Sigmoid colon (tissue), 7 donors: ENCODE data around the gene FAM186B. TPM values are rescaled to one million over a fixed set of nuclear protein-coding genes. Genes with fewer than 3 reads are reported as not detected.

Experiments used
- DNase-seq: peaks from one replicate; pipeline ENCODE4 v3.0.0-alpha.2; 2019
- H3K27ac ChIP-seq, 4 donors: fragments of 200-600 bp; sonication (generic); one replicate each; pipeline ENCODE4 v1.5.1; 2016 to 2019; ENCODE audit warnings: mild to moderate bottlenecking in 1 of 4
- H3K27me3 ChIP-seq, 3 donors: fragments of 200-600 bp; sonication (generic); one replicate each; pipeline ENCODE4 v1.5.1; 2019; ENCODE audit warnings: mild to moderate bottlenecking in 1 of 3
- H3K36me3 ChIP-seq, 4 donors: fragments of 200-600 bp; sonication (generic); one replicate each; pipeline ENCODE4 v1.5.1; 2016 to 2019
- H3K4me1 ChIP-seq, 4 donors: fragments of 200-600 bp; sonication (generic); one replicate each; pipeline ENCODE4 v1.5.1; 2017 to 2019
- H3K4me3 ChIP-seq, 4 donors: fragments of 200-600 bp; sonication (generic); one replicate each; pipeline ENCODE4 v1.5.1; 2017 to 2019; ENCODE audit warnings: mild to moderate bottlenecking in 2 of 4, moderate library complexity in 1 of 4
- H3K9me3 ChIP-seq, 4 donors: fragments of 200-600 bp in 3 of 4; sonication (generic) in 3 of 4; one replicate each; pipeline versions ENCODE4 v1.5.1 to v1.6.1; 2013 to 2019
- CTCF ChIP-seq, 4 experiments: fragments of 450-650 bp in 3 of 4; fragments of 200-600 bp in 1 of 4; IDR thresholded peaks; one replicate each; pipeline ENCODE4 v1.5.1; 2016 to 2019; ENCODE audit warnings: antibody characterized with exemption in 4 of 4, mild to moderate bottlenecking in 3 of 4, moderate library complexity in 2 of 4
- EP300 ChIP-seq, 4 donors: sonication (generic); formaldehyde crosslinking; IDR thresholded peaks; one replicate each; pipeline ENCODE4 v1.6.1; 2017; ENCODE audit warnings: antibody characterized with exemption in 4 of 4
- POLR2A ChIP-seq, 2 donors: fragments of 450-650 bp; IDR thresholded peaks; one replicate each; pipeline ENCODE4 v1.6.1; 2016; ENCODE audit warnings: antibody characterized with exemption in 2 of 2, mild to moderate bottlenecking in 2 of 2, moderate library complexity in 2 of 2
- POLR2AphosphoS5 ChIP-seq, 4 donors: sonication (generic); formaldehyde crosslinking; IDR thresholded peaks; one replicate each; pipeline ENCODE4 v1.6.1; 2017; ENCODE audit warnings: antibody characterized with exemption in 4 of 4
- WGBS, 2 donors: extraction: QIAGEN DNeasy Blood & Tissue Kit; methylation state at CpG; one replicate each; pipeline ENCODE4 v1.1.7; 2013; 5-methylcytosine and 5-hydroxymethylcytosine counted together
- intact Hi-C: fragments of 100-400 bp; cut with DNase I; formaldehyde crosslinking; loops from one replicate; pipeline ENCODE4 v1.15.1; 2023
- polyA plus RNA-seq, 3 donors: library from polyadenylated mRNA; stranded (reverse); fragments of 200-250 nt; gene quantifications; one replicate each; pipeline ENCODE4 v1.2.3, GENCODE V29; 2013
- small RNA-seq, 3 donors: library from RNA; depleted of rRNA; stranded (forward); fragments of <200 nt; gene quantifications; one replicate each; pipeline ENCODE3, GENCODE V24; 2016
- total RNA-seq, 4 donors: library from RNA; depleted of rRNA; stranded (reverse); fragments of >200 nt; gene quantifications; one replicate each; pipeline ENCODE4 v1.1.0, GENCODE V29; 2016
- donor health status: healthy with polysubstance abuse.
- donor health status: Bipolar disorder and iron deficiency.
- donor health status: healthy.

Gene FAM186B
- total and polyA plus RNA-seq, 7 donors: 0.16 to 0.54 (median 0.22) TPM; not detected in 4

DNA sequence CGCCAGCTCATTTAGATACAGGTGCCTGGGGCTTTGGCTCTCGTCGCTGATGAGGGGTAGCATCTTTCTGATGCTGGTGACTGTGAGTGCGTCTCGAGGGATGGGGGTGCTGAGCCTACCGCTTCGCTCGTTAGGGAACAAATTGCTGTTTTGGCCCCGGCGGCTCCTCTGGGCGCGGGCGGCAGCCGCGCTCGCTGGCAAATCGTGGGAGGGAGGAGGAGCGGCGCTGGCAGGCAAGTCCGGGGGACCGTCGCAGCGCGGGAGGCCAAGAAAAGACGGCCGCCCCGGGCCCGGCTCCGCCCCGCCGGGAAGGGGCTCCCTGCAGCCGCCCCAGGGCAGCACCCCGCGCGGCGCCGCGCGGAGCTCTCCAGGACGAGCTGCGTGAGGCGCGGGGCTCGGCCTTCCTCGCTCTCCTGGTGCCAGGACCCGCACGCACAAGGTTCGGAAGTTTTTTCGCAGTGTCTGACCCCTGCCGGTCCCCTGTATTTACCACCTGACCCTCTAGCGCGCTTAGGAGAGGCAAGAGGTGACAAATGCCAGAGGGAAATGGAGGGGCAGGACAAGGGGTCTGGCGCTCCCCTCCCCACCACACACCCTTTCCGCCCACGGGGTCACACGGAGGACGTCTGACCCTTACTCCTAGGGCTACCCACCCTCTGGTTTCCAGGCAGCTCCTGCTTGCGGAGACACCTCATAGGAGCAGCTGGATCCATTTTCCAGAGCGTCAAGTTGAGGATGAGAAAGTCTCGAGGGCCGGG lies 67.5 kb downstream of the FAM186B start:
- H3K27ac ChIP-seq: no peak overlapping the region
- TF ChIP-seq POLR2A (IDR thresholded peaks at IDR 0.05): no peak
- no peak for TF ChIP-seq EP300 (IDR thresholded peaks at IDR 0.05)
- no peak for TF ChIP-seq POLR2AphosphoS5 (IDR thresholded peaks at IDR 0.05)
- no peak for TF ChIP-seq CTCF (IDR thresholded peaks at IDR 0.05)
- peaks cover 25 to 66% (median 39%) of the 10 kb centered on the region in 3 donors for H3K27me3 ChIP-seq
- 1% methylated on average over 61 of the region's 61 CpGs for WGBS, 2 donors
- H3K36me3 ChIP-seq: no peaks in the 10 kb centered on the region
- no peaks in the 10 kb centered on the region for H3K9me3 ChIP-seq
- peaks cover 0 to 23% (median 18%) of the 10 kb centered on the region in 4 donors for H3K4me1 ChIP-seq
- H3K4me3 ChIP-seq: peak overlapping the region; percentile 9 to 54 (median 48)
- peak; percentile 56 for DNase-seq
- intact Hi-C loops: no loop called here

Small RNAs within 50 kb of the gene (small RNA-seq; reads per million reads assigned to genes)
- 0 reads per million in 3 donors for gene HIGD1AP9
- 0 reads per million in 3 donors for gene POLR2KP1
- 0 reads per million in 3 donors for gene RNU6-834P

Other genes starting within 250 kb of the FAM186B start
- 10 to 100 TPM; 10.3 to 32.1 (median 13.4) TPM for gene SPATS2, start 238.2 kb downstream of the FAM186B start, total RNA-seq
- gene SPATS2, start 238.2 kb downstream of the FAM186B start, polyA plus RNA-seq: 10 to 100 TPM in 2 of 3 donors, 1 to 10 TPM in 1; 6.9 to 13.8 (median 11.0) TPM
- under 1 TPM in 2 of 4 donors, not detected in 2; 0.14 to 0.83 TPM for gene KCNH3, start 66.6 kb downstream of the FAM186B start, total RNA-seq
- under 1 TPM in 1 of 3 donors, not detected in 2; 0.36 TPM for gene KCNH3, start 66.6 kb downstream of the FAM186B start, polyA plus RNA-seq
- 10 to 100 TPM; 33.6 to 59.3 (median 48.0) TPM for gene MCRS1, start 37.5 kb downstream of the FAM186B start, total RNA-seq
- gene MCRS1, start 37.5 kb downstream of the FAM186B start, polyA plus RNA-seq: 10 to 100 TPM; 43.8 to 61.0 (median 46.0) TPM
- gene PRPF40B, start 17.9 kb upstream of the FAM186B start, total RNA-seq: 10 to 100 TPM; 13.3 to 27.5 (median 21.0) TPM
- 10 to 100 TPM in 1 of 3 donors, 1 to 10 TPM in 2; 1.4 to 11.3 (median 3.6) TPM for gene PRPF40B, start 17.9 kb upstream of the FAM186B start, polyA plus RNA-seq
- gene FMNL3, start 101.8 kb upstream of the FAM186B start, total RNA-seq: 10 to 100 TPM in 2 of 4 donors, 1 to 10 TPM in 2; 9.4 to 12.2 (median 11.0) TPM
- gene FMNL3, start 101.8 kb upstream of the FAM186B start, polyA plus RNA-seq: 10 to 100 TPM in 1 of 3 donors, 1 to 10 TPM in 2; 1.8 to 10.8 (median 2.4) TPM
- 100 to 1,000 TPM; 191 to 248 (median 224) TPM for gene TMBIM6, start 135.9 kb upstream of the FAM186B start, total RNA-seq
- gene TMBIM6, start 135.9 kb upstream of the FAM186B start, polyA plus RNA-seq: 100 to 1,000 TPM in 2 of 3 donors, 10 to 100 TPM in 1; 93.7 to 384 (median 135) TPM
- 10 to 100 TPM in 3 of 4 donors, 1 to 10 TPM in 1; 10.0 to 23.3 (median 12.6) TPM for gene NCKAP5L, start 222.8 kb upstream of the FAM186B start, total RNA-seq
- 1 to 10 TPM in 2 of 3 donors, under 1 TPM in 1; 0.92 to 5.8 (median 2.4) TPM for gene NCKAP5L, start 222.8 kb upstream of the FAM186B start, polyA plus RNA-seq
- gene BCDIN3D, start 237.5 kb upstream of the FAM186B start, total RNA-seq: 1 to 10 TPM; 2.7 to 5.4 (median 3.9) TPM
- 1 to 10 TPM; 1.8 to 3.7 (median 2.1) TPM for gene BCDIN3D, start 237.5 kb upstream of the FAM186B start, polyA plus RNA-seq